Choroid plexus epithelial cell (primary cell): ENCODE measurements around the gene CA5B.

Experiments
- DNase-seq: peaks from one replicate; pipeline ENCODE4 v3.0.0-alpha.2; 2010; ENCODE audit warnings: low read depth
- H3K4me3 ChIP-seq: 2 replicates; pipeline ENCODE4 v1.5.1; 2011; ENCODE audit warnings: low read depth, mild to moderate bottlenecking, control low read depth, low read length, moderate library complexity
- CTCF ChIP-seq: conservative IDR thresholded peaks from 2 replicates; pipeline ENCODE4 v1.5.1; 2011; ENCODE audit warnings: low read depth, mild to moderate bottlenecking, control low read depth, inconsistent platforms, low read length, moderate library complexity

CA5B gene

GRCh38 chrX:15804563-15804962 is 66.5 kb downstream of the CA5B start:
- no peak for DNase-seq
- TF ChIP-seq CTCF, result no peak

GRCh38 chrX:15808254-15808653 is 70.2 kb downstream of the CA5B start:
- DNase-seq, result no peak
- no peak overlapping the region for H3K4me3 ChIP-seq
- no peak for TF ChIP-seq CTCF

More at GRCh38 chrX:15804563-15804962, 66.5 kb downstream of the CA5B start:
- no peak overlapping the region for H3K4me3 ChIP-seq

- DNase-seq, result no peak
- no peak for TF ChIP-seq CTCF
- H3K4me3 ChIP-seq, result no peak overlapping the region
Measured at GRCh38 chrX:15812192-15812938, 74.3 kb downstream of the CA5B start.

GRCh38 chrX:15813416-15813815 is 75.3 kb downstream of the CA5B start:
- H3K4me3 ChIP-seq, result no peak overlapping the region
- TF ChIP-seq CTCF, result no peak
- DNase-seq, result no peak

- TF ChIP-seq CTCF, result no peak
- no peak overlapping the region for H3K4me3 ChIP-seq
- no peak for DNase-seq
Measured at GRCh38 chrX:15814771-15815365, 76.8 kb downstream of the CA5B start.

- TF ChIP-seq CTCF, result peak; percentile 29
- DNase-seq, result peak; percentile 39
Measured at GRCh38 chrX:15815779-15816437, 77.8 kb downstream of the CA5B start.

More at GRCh38 chrX:15815779-15816437, 77.8 kb downstream of the CA5B start:
- no peak overlapping the region for H3K4me3 ChIP-seq
